Vagina (tissue), 2 donors: ENCODE results near the gene SLC1A6.
"Not testable (repeated sequence)": the region's sequence is repeated elsewhere in the genome, so short reads cannot be mapped to it uniquely, and the experiment has no call there.

Source experiments
- POLR2A ChIP-seq, 2 donors: fragments of 450-650 bp; IDR thresholded peaks; one replicate each; pipeline ENCODE4 v1.6.1; 2017; ENCODE audit warnings: antibody characterized with exemption in 2 of 2, mild to moderate bottlenecking in 2 of 2, moderate library complexity in 2 of 2
- POLR2AphosphoS5 ChIP-seq, 2 donors: sonication (generic); formaldehyde crosslinking; IDR thresholded peaks; one replicate each; pipeline ENCODE4 v1.9.0; 2017; ENCODE audit warnings: antibody characterized with exemption in 2 of 2, mild to moderate bottlenecking in 2 of 2, low read depth in 1 of 2; ENCODE audit not compliant: insufficient read depth in 1 of 2
- TF ChIP-seq, protein P1 (sequence below), 3 experiments: fragments of 450-650 bp in 2 of 3; fragments of 200-600 bp in 1 of 3; sonication (generic) in 1 of 3; IDR thresholded peaks; one replicate each; pipeline ENCODE4 v1.5.1; 2017 to 2019; ENCODE audit warnings: antibody characterized with exemption in 3 of 3, mild to moderate bottlenecking in 2 of 3, moderate library complexity in 2 of 3

DNA sequence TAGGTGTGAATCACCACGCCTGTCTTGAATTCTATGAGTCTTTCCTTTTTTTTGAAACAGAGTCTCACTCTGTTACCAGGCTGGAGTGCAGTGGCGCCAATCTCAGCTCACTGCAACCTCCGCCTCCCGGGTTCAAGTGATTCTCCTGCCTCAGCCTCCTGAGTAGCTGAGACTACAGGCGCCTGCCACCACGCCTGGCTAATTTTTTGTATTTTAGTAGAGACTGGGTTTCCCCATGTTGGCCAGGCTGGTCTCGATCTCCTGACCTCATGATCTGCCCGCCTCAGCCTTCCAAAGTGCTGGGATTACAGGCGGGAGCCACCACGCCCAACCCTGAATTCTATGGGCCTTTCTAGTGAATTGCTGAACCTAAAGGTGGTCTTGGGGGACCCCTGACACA, 30.3 kb downstream of the SLC1A6 start:
- TF ChIP-seq, protein P1, sequence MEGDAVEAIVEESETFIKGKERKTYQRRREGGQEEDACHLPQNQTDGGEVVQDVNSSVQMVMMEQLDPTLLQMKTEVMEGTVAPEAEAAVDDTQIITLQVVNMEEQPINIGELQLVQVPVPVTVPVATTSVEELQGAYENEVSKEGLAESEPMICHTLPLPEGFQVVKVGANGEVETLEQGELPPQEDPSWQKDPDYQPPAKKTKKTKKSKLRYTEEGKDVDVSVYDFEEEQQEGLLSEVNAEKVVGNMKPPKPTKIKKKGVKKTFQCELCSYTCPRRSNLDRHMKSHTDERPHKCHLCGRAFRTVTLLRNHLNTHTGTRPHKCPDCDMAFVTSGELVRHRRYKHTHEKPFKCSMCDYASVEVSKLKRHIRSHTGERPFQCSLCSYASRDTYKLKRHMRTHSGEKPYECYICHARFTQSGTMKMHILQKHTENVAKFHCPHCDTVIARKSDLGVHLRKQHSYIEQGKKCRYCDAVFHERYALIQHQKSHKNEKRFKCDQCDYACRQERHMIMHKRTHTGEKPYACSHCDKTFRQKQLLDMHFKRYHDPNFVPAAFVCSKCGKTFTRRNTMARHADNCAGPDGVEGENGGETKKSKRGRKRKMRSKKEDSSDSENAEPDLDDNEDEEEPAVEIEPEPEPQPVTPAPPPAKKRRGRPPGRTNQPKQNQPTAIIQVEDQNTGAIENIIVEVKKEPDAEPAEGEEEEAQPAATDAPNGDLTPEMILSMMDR (IDR thresholded peaks at IDR 0.05) = not testable (repeated sequence)
- TF ChIP-seq POLR2A (IDR thresholded peaks at IDR 0.05); POLR2AphosphoS5 (IDR thresholded peaks at IDR 0.05; ENCODE audit: insufficient read depth in 1 of 2, low read depth in 1 of 2): not testable (repeated sequence)
